DMS114 treated with DMSO at 0.1 percent for 48 hours (cell line): ENCODE results near the gene DLEC1.
"Not testable (repeated sequence)": the region's sequence is repeated elsewhere in the genome, so short reads cannot be mapped to it uniquely, and the experiment has no call there.

ENCODE experiments used
- DNase-seq: peaks from one replicate; lab custom pipeline; 2025; ENCODE audit not compliant: unreplicated experiment; lab: John Stamatoyannopoulos, UW

DLEC1 gene

DNA sequence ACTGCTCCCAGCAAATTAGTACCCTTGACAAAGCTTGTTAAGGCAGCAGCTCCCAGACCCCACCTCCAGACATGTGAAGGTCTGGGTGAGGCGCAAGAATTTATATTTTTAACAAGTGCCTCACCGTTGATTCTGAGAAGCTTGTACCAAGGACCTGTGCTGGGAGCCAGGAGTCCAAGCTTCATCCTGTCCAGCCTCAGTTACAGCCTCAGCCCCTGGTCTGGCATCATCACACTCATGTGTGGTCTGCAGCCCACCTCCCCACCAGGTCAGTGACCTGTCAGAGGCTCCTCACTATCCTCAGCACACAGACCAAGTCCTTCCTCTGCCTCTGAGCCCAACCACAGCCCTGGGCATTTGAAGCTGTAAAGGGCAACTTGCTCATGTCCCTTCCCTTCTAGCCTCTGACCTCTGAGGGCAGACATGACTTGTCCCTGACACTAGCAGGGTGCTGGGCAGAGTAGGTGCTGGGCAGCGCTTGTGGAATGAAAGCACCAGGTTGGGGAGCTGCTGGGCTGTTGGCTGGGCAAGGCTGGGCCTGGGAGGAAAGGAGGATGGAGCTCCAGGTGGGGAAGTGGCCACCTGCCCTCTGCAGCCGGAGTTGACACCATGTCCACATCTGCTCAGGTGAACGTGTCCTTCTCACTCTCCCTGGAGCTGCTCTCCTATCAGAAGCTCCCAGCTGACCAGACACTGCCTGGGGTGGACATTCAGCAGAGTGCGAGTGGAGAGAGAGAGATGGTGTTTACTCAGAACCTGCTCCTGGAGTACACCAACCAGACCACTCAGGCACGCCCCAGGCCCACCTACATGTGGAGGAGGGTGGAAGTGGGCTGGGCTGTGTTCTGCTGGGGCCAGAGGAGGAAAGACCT is 81.0 kb downstream of the DLEC1 start:
- DNase-seq: no peak

DNA sequence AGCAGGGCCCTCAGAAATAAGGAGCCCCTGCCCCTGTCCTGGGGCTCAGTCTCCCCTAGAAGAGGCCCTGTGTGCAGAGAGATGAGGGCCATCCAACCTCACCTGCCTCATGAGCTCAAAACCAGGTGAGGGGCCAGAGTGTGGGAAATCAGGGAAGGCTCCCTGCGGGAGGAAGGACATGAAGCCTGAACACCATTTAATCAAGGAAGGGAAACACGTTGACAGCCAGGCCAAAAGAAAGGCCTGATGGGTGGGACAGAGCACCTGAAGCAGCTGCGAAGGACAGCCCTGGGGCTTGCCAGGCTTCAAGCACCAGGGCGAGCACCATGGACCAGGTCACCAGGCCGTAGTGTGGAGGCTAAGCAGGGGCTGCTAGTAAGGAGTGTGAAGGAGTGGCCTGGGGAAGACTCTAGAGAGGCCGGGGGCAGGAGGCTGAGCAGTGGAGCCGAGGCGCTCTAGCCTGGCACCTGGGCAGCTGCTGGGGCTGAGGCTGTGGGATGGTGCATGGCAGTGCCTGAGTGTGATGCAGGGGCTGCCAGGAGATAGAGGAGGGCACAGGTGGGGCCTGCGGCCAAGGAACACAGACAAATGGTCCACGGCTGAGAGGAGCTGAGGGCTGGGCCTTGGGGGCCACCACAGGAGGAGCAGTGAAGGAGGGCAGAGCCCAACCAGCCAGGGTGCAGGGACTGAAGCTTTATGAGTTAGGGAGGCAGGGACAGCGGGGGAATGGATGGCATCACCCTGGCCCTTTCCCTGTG is 81.9 kb downstream of the DLEC1 start:
- DNase-seq: no peak

DNA sequence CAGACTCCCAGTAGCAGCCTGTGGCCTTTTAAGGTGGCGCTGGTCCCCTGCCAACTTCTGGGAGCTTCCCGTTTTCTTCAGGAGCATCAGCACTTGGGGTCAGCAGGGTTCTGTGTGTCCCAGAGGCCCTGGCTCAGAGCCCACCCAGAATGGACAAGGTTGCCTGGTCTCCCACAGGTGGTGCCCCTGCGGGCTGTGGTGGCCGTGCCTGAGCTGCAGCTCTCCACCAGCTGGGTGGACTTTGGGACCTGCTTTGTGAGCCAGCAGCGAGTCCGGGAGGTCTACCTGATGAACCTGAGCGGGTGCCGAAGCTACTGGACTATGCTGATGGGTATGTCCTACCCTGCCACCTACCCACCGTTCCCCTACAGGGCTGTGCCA is 82.4 kb downstream of the DLEC1 start:
- no peak for DNase-seq

DNA sequence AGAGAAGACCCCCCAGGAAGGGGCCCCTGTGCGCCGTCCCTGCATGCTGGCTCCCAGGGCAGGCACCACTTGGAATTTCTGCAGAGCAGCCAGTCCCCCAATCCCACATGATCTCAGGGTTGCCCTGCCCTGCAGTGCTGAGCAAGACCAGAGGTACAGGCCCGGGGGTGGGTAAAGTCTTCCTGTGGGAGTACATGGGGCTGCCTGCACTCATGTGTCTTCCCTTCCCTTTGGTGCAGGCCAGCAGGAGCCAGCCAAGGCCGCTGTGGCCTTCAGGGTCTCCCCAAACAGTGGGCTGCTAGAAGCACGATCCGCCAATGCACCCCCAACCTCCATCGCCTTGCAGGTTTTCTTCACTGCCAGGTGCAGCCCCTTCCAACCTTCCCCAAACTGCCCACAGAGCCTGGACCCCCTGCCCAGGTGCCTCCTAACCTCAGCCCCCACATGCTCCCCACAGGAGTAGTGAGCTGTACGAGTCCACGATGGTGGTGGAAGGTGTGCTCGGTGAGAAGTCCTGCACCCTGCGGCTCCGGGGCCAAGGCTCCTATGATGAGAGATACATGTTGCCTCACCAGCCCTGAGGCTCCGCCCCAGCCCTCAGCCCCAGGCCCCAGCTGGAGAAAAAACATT is 82.9 kb downstream of the DLEC1 start:
- DNase-seq: no peak

DNA sequence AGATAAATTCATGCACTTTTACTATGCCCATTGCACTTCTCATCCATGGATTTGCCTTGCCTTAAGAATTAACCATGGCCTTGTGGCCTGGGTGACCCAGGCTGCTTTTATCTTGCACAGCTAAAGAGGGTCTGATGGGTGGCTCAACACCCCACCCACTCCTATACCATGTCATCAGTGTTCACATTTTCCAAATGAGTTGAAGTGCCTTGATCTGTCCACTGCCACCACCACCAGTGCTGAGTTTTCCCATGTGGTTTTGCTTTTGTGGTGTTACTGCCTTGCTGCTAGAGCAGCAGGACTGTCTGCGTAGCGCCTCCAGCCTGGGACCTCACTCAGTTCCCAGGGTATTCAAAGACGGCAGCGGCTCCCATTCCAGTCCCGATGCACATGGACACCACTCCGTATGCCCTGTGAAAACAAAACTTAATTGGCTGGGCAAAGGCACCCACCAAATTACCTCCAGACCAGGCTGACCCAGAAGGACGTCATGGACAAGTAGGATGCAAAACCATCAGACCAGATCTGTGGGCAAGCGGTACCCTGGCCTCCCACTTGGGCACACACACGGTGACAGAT is 83.8 kb downstream of the DLEC1 start:
- DNase-seq: no peak

DNA sequence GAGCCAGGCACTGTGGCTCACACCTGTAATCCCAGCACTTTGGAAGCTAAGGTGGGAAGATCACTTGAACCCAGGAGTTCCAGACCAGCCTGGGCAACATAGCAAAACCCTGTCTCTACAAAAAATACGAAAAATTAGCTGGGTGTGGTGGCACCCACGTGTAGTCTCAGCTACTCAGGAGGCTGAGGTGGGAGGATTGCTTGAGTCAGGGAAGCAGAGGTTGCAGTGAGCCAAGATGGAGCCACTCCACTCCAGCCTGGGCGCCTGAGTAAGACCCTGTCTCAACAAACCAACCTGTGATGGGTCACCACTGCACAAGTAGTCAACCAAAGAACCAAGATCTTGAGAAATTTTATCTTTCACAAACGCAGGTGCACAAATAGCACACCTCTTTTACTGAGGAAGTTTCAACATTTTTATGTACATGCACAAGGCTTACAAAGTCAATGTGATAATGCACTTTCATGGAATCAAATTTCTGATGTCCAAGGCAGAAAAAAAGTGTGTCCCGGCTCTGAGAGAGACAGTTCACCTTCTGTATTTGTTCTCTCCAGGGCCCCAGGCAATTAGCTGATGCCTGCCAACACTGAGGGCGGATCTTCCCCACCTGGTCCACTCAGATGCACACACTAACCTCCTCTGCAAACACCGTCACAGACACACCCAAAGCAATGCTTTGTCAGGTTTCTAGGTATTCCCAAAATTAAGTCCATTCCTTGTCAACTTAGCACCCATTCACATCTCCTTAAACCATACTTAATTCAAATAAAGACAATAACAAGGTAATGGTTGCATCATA is 85.5 kb downstream of the DLEC1 start:
- DNase-seq: no peak

DNA sequence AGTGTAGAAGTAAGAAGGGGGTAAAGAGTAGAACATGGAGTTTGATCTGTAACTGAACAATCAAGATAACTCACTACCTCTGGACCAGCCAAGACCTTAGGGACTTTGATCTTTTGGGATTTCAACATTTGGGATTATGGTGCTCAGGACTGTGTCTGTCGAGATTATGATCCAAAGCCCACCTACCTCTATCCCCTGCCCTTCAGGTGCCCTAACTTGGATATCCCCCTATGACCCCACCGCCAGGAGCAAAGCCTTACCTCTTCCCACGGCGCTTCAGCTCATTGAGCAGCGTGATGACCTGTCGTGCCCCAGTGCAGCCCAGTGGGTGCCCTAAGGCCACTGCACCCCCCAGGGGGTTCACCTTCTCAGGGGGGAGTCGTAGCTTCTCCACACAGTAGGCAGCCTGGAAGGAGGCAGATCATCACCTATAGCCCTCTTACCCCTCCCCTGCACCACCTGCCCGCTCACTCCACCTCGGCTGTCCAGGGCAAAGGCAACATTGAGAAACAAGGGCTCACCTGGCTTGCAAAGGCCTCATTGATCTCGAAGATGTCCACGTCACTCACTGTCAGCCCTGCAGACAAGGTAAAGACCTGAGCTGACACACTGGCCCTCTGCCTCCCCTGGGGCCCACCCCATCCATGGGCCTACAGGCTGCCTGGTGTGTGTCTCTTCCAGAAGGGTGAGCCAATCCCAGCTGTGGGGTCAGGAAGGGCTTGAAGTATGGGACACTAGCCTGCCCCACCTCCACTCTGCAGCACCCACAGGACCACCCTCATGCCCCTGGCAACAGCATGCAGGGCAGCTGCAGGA is 86.5 kb downstream of the DLEC1 start:
- no peak for DNase-seq

DNA sequence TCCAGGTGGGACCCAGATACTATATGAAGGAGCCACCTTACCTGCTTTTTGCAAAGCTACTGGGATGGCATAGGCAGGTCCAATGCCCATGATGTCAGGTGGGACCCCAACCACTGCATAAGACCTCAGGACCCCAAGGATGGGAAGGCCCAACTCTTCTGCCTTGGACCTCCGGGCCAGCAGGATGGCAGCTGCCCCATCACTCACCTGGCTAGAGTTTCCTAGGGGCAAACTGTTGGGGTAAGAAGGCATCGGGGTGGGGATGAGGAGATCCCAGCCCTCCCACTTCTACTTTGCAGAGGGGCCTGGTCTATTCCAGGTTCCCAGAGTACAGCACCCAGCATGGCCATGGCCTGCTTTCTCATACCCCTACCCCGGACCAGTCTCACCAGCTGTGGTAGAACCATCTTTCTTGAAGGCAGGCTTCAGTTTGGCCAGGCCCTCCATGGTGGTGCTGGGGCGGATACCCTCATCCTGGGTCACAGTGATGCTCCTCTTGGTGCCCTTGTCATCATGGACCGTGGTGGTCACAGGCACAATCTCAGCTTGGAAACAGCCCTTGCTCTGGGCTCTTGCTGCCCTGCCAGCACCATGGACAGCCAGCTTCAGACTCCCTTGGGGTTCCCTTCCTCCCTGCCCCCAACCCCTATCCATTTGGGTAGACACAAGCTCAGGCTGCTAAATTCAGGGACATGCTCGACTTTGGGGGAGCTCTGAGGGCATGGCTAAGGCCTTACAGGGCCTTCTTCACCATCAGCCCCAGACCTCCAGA is 87.3 kb downstream of the DLEC1 start:
- DNase-seq: no peak

DNA sequence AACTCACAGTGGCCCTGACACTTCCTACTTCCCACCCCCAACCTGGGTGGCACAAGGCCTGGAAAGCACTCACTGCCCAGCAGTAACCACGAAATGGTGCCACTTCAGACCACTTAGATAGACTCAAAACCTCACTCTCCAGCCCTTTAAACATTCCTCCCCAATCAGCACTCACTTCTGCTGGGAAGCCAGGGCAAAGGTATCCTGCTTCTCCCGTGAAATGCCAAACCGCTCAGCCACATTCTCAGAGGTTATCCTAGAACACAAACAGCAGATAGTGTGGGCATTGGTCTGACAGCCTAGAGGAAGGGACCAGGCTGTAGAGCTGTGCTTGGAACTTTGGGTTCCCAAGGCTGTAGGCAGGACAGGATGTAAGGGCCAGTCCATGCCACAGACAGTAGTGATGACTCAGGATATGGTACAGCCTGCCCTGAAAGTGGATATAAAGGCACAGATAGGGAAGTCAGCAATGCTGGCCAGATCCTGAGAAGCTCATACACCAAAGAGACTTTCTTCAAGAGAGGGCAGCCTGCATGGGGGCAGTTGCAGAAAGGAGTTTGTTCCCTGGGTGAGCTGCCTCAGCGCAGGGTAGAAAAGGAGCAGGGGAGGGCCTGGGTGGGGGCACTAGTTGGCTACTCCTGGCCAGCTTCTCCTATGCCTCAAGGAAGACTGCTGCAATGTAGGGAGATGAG is 88.7 kb downstream of the DLEC1 start:
- DNase-seq: no peak

DNA sequence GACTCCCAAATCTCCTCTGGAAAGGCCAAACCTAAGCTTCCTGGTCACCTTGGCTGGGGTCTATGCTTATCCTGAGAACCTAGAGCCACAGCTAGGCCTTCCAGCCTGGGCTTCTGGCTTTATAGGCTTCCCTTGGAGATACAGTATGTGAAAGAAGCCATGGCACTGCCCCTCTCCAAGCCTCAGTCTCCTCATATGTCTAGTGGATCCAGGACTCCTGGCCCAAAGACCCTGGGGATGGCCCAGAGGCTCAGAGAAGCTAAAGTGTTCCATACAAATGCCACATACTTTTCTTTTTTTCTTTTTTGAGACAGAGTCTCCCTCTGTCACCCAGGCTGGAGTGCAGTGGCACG is 89.3 kb downstream of the DLEC1 start:
- no peak for DNase-seq

DNA sequence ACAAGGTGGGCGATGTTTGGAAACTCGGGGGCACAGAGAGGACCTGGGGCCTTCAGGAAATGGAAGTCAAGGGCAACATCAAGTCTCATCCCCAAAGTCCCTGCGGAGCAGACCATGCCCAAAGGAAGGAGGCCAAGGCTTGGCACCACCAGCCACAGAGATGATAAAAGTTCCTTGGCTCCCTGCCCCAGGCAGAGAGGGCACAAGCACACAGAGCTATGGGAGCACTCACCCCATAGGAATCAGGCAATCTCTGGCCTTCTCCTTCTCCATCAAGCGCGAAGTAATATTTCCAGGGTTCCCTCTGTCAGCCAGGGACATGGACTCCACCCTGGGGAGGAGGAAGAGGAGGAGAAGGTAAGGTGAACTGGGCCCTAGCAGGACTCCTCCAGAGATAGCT is 90.0 kb downstream of the DLEC1 start:
- no peak for DNase-seq

DNA sequence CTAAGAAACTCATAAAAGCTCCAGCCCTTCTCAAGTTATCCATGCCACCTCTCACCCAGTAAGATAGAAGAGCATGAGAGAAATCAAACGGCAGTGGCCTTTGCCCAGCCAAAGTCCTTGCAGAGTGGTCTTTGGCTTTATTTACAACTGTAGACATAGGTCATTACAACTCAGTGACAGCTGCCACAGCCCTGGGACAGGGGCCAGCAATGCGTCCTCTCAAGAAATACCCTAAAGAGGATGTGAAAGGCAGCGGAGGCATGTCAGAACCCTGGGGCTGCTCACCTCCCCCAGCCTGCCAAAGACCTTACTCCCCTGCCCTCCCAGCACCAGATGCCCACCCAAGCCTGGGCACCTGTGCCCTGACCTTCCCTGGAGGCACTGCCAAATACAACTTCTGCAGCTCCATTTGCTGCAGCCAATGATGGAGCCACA is 91.6 kb downstream of the DLEC1 start:
- DNase-seq: no peak

DNA sequence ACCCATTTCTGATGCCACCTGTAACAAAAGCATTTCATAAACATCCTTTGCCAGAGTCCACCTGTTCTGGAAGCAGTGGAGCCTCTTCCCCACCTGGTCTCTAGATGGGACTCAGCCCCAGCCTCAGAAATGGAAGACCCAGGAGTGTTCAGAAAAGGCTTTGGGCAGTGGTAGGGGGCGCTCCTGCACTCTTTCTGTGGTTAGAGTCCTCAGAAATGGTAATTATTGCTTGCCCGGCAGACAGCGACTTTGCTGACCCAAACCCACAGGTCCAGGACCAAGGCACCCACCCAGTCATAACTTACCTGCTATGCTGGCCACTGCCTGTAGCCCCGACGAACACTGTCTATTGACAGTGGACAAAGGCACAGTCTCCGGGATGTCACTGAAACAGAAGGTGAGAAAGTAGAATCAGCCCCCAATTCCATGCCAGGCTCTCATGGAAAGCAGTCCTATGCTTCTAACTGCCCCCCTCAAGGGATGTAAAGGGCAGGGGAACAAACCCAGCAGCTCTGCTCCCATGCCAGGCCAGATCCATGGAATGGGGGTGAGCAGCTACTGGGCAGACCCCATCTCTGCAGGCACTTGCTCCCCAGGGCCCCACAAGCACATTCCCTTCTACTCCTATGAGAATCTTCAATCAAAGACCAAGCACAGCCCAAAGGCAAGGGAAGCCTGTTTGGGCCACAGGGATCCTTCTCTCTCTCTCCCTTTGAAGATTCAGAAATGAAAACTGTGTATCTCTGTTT is 92.8 kb downstream of the DLEC1 start:
- peak; percentile 7 for DNase-seq

DNA sequence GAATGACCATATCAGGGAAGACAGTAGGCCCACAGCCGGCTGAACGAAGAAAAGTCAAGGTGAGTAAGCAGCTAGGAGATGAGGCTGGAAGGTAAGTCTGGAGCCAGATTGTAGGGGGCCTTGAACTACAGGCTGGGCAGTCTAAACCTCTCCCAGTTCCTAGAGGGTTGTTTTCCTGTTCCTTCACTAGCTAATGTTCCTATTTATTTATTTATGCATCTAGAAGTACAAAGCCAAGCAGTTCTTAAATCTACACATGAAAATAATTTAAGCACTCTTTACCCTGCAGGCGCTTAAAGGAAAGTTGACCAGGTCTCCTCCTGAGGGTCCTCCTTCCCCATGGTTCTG is 94.2 kb downstream of the DLEC1 start:
- no peak for DNase-seq

DNA sequence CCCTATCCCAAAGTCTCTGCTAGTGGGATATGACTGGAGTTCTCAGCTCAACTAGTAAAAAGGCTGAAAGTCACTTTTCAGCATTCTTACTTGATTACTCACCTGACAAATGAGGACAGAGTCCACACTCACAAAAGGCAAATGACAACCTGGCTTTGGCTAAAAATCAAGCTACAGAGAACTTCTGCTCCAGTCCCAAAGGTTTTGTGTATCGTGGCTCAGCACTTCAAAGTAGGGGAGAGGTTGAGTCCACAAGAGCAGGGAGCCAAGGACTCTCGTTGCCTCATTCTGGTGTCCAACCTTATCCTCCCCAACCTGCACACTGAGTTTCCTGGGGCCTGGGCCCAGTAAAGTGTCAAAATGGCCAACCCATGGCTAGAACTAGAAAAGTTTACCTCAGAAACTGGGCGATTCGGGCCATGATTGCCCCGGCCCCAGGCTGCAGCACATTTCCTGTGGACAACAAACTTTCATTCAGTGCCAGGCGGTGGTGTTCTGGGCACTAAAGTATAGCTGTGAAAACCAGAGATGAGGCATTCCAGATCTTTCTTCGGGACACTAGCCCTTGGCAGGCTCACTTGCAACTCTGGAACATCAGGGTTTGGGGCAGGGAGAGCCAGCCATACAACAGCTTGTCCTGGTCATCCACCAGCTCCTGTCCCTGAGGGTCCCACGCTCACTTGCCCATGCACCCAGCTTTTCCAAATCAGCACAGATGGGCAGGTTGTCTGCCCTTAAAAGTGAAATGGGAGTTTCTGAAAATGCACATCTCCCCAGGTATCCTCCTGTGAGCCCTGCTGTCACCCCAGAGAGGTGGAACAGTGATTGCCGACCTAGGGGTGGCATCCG is 94.8 kb downstream of the DLEC1 start:
- DNase-seq: no peak

DNA sequence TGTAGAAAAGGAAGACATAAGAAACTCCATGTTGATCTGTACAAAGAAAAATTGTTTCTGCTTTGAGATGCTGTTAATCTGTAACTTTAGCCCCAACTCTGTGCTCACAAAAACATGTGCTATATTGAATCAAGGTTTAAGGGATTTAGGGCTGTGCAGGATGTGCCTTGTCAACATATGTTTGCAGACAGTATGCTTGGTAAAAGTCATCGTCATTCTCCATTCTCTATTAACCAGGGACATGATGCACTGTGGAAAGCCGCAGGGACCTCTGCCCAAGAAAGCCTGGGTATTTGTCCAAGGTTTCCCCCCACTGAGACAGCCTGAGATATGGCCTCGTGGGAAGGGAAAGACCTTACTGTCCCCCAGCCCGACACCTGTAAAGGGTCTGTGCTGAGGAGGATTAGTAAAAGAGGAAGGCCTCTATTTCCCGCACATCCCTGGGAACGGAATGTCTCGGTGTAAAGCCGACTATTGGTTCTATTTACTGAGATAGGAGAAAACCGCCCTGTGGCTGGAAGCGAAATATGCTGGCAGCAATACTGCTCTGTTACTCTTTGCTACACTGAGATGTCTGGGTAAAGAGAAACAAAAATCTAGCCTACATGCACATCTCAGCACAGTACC is 95.6 kb downstream of the DLEC1 start:
- DNase-seq: not testable (repeated sequence)
